ENCODE data around the gene NRBF2.
"Not testable (repeated sequence)": the region's sequence is repeated elsewhere in the genome, so short reads cannot be mapped to it uniquely, and the experiment has no call there.

Gene NRBF2

GRCh38 chr10:63119041-63119440, 14.1 kb upstream of the NRBF2 start:
- DNase-seq (ENCODE audit: low read depth) = no peak

DNA sequence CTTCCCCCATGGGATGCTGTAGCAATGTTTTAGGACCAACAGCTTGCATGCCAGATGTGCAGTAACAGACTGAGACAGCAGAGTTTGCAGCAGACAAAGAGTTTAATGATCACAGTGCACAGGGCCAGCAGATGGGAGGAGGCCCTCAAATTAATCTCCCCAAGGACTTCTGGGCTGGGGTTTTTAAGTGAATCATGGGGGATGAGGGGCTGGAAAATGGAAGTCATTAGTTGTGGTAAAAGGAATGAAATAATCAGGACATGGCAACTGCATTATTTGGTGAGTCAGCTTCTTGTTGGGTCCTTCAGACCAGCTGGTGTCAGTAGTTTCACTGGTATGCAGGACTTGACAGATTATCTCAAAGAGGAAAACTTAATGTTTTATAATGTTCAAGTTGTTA, 12.6 kb upstream of the NRBF2 start:
- DNase-seq (ENCODE audit: low read depth) = no peak

- no peak for DNase-seq (ENCODE audit: low read depth)
Observed at GRCh38 chr10:63123727-63124362, 9.3 kb upstream of the NRBF2 start.

- DNase-seq (ENCODE audit: low read depth) = no peak
Observed at GRCh38 chr10:63125459-63125858, 7.7 kb upstream of the NRBF2 start.

DNA sequence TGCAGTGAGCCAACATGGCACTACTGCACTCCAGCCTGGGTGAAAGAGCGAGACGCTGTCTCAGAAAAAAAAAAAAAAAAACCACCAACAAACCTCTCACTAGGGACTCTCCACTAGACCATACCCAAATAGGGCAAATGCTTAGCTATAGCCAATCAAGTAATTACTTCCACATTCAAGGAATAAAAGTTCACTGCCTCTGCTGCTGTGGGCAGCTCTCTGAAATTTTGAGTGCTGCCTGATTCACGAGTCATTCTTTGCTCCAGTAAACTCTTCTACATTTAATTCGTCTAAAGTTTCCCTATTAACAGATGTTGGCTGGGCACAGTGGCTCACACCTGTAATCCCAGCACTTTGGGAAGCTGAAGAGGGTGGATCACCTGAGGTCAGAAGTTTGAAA, 4.7 kb upstream of the NRBF2 start:
- no peak for DNase-seq (ENCODE audit: low read depth)

DNA sequence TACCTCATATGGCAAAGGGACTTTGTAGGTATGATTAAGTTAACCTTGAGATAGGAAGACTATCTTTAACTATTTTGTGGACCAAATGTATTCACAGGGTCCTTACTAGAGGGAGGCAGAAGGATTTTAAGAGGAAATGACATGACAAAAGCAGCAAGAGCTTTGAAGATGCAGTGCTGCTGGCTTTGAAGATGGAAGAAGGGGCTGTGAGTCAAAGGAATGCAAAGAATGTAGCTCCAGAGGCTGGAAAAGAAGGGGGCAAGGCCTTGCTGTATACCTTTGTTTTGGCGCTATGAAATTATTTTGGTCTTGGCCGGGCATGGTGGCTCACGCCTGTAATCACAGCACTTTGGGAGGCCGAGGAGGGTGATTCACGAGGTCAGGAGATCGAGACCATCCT, 3.2 kb upstream of the NRBF2 start:
- no peak for DNase-seq (ENCODE audit: low read depth)

DNA sequence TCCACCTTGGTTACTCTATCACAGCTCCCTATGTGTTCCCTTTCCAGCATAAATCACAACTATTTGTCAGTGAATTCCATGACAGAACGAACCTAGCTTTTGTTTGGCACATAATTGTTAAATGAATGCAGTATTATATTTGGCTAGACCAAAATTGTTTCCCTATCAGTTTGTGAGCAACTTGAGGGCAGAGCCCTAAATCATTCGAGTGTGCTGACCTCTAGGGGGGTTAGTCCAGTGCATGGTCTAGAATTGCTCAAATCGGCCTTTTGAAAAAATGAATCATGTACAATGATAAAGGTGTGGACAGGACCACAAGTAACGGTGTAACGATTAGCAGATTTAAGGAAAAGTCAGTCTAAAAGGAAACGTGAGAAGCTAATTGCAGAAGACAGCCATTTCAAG, 475 bp upstream of the NRBF2 start:
- no peak for DNase-seq (ENCODE audit: low read depth)

- no peak for DNase-seq (ENCODE audit: low read depth)
Observed at GRCh38 chr10:63133821-63134557, 861 bp downstream of the NRBF2 start.

- no peak for DNase-seq (ENCODE audit: low read depth)
Observed at GRCh38 chr10:63137306-63137705, 4.2 kb downstream of the NRBF2 start.

DNA sequence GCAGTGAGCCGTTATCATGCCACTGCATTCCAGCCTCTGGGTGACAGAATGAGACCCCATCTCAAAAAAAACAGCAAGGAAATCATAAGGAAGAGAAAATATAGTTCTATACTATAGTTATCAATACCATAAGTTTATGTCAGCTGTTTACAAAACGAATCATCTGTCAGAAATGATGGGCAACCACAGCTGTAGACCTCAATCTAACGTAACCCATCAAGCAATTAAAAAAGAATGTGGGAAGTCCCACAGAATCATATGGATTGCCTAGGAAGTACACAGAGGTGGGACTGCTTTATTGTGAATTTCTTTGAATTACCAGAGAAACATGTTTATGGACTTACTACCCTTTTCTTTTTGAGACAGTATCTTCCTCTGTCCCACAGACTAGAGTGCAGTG, 6.9 kb downstream of the NRBF2 start:
- DNase-seq (ENCODE audit: low read depth) = no peak

DNA sequence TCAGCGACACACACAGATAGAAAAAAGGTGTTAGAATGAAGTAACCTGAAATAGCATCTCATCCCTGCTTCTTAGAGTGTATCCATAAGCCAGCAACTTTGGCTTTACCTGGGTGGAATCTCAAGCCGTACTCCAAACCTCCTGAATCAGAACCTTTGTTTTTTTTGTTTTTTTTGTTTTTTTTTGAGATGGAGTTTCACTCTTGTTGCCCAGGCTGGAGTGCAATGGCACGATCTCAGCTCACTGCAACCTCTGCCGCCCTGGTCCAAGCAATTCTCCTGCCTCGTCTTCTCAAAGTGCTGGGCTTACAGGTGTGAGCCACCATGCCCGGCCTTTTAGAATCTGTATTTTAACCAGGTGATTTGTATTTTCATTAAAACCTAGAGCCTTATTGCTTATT, 9.0 kb downstream of the NRBF2 start:
- no peak for DNase-seq (ENCODE audit: low read depth)

DNA sequence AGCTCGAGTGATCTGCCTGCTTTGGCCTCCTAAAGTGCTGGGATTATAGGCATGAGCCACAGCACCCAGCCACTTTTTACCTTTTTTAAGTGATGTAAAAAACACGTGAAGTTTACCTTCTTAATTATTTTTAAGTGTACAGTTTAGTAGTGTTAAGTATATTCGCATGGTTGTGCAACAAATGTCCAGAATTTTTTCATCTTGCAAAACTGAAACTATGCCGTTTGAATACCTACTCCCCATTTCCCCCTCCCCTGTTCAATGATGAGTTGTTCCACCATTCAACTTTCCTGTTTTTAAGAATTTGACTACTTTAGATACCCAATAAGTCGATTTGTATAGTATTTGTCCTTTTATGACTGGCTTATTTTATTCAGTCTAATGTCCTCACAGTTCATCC, 10.9 kb downstream of the NRBF2 start:
- no peak for DNase-seq (ENCODE audit: low read depth)

- DNase-seq (ENCODE audit: low read depth) = no peak
Observed at GRCh38 chr10:63145782-63146181, 12.7 kb downstream of the NRBF2 start.

- no peak for DNase-seq (ENCODE audit: low read depth)
Observed at GRCh38 chr10:63146503-63146902, 13.4 kb downstream of the NRBF2 start.

- no peak for DNase-seq (ENCODE audit: low read depth)
Observed at GRCh38 chr10:63150745-63151144, 17.6 kb downstream of the NRBF2 start.

- DNase-seq (ENCODE audit: low read depth) = not testable (repeated sequence)
Observed at GRCh38 chr10:63153868-63154545, 20.9 kb downstream of the NRBF2 start.

DNA sequence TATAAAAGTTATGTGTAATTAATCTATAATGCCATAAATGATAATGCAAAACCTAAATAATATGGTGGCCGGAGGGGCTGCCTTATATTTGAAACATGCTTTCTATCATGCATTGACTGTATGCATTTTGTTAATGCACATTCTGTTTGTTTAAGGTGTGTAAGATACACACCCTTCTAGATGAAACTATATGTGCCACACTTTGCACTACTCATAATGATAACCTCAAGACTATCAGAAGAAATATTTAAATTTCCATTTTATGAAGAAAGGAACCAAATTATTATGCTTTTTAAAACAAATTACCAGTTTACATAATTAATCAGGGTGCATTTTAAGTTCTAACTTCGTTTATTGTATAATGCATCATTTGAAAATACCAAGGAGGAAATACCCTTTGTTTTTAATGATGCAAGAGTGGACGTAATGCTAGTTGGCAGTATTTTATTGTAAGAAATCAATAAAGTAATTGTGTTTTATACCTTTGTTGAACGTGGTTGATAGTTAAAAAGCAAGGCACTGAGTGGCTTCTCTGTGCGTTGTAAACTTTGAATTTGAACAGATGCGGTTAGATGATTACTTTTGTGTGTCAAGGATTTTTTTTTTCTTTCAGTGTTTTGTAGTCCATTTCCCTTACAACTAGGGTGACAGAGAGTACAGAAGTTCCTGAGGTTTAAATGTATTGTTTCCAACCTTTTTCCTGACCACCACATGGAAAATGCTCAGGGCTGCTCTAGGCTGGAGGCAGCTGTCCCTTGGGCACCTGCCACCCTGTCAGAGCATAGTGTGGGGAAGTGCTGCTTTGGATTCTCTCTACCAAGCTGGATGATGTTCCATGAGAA, 21.6 kb downstream of the NRBF2 start:
- no peak for DNase-seq (ENCODE audit: low read depth)

DNA sequence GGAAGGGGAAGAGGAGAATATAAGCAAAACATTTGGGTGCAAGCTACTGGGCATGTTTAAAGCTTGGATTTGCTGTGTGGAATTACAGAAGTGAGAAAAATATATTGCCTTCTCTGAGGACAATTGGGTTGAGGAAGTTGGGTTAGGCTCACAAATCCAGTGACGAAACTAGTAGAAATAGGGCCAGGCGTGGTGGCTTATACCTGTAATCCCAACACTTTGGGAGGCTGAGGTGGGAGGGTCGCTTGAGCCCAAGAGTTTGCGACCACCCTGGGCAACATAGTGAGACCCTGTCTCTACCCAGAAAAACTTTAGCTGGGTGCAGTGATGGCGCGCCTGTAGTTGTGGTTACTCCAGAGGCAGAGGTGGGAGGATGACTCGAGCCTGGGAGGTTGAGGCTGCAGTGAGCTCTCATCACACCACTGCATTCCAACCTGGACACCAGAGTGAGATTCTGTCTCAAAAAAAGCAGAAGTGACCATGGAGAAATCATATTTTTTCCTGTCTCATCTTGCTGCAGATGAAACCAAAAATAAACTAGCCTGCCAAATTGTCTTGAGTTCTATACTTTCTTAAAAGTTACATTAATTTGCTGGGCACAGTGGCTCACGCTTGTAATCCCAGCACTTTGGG, 22.4 kb downstream of the NRBF2 start:
- no peak for DNase-seq (ENCODE audit: low read depth)

GRCh38 chr10:63156236-63156635, 23.1 kb downstream of the NRBF2 start:
- no peak for DNase-seq (ENCODE audit: low read depth)

DNA sequence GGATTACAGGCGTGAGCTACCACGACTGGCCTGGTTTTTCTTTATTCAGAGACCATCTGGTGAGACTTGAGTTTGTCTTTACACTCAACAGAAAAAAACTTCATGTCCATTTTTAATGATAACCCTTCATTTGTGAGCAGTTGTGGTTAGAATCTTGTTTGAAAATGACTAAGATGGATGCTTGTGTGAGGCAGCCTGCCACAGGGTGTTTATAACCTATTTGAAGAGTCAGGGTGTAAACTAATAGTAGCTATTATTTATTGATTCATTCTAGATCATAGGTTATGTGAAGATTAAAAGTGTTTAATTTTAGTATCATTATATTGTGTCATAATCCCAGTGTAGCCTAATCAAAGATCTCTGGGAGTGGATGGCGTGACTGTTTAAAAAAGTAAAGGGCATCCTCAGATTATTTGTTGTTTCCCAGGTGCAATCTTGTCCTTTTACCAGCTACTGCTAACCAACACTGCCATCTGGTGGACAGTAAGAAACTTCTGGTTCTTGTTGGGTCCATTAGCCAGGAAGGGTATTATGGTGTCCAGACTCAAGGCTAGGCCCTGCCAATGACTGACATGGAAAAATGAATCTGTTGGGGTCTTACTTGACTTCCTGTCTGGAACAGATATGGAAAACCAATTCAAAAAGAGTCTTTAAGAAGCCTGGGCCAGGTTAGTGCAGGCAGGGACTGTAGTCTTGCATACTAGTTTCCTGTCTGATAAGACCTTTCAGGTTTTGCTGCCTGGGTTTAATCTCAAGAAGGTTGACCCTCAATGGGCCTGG, 24.9 kb downstream of the NRBF2 start:
- peak; percentile 7 for DNase-seq (ENCODE audit: low read depth)

GRCh38 chr10:63161592-63161991, 28.5 kb downstream of the NRBF2 start:
- no peak for DNase-seq (ENCODE audit: low read depth)

Measured in activated T-cell treated with anti-CD3 and anti-CD28 coated beads for 1 hour (primary cell).